Left lung (tissue), 10 donors: Measurements from ENCODE around the gene DNAI4. TPM values are rescaled to one million over a fixed set of nuclear protein-coding genes. Genes with fewer than 3 reads are reported as not detected.

ENCODE experiments used
- ATAC-seq: fragments of 200-7000 bp; cut with Tn5 transposase; one replicate; pipeline ENCODE4 v1.9.1; 2020; ENCODE audit warnings: moderate library complexity
- DNase-seq, 4 donors: peaks; one replicate each; pipeline ENCODE4 v3.0.0-alpha.2; 2013 to 2020
- H3K27ac ChIP-seq, 2 donors: fragments of 200-600 bp; sonication (generic) in 1 of 2; one replicate each; pipeline versions ENCODE4 v1.5.0 to v1.8.0; 2020 to 2021
- H3K27me3 ChIP-seq, 2 donors: fragments of 200-600 bp; sonication (generic) in 1 of 2; one replicate each; pipeline versions ENCODE4 v1.5.0 to v1.8.0; 2020 to 2021
- H3K36me3 ChIP-seq, 2 donors: fragments of 200-600 bp; sonication (generic) in 1 of 2; one replicate each; pipeline versions ENCODE4 v1.5.0 to v1.8.0; 2020 to 2021
- H3K4me1 ChIP-seq, 2 donors: fragments of 200-600 bp; one replicate each; pipeline ENCODE4 v1.8.0; 2021
- H3K4me3 ChIP-seq, 2 donors: fragments of 200-600 bp; sonication (generic) in 1 of 2; one replicate each; pipeline versions ENCODE4 v1.5.0 to v1.8.0; 2020 to 2021; ENCODE audit warnings: mild to moderate bottlenecking in 1 of 2
- H3K9me3 ChIP-seq, 2 donors: fragments of 200-600 bp; sonication (generic) in 1 of 2; one replicate each; pipeline versions ENCODE4 v1.5.0 to v1.8.0; 2020 to 2021
- intact Hi-C, 2 donors: fragments of 100-400 bp; cut with DNase I; formaldehyde crosslinking; loops; one replicate each; pipeline versions ENCODE4 v1.11.2 to v1.14.2; 2022
- polyA plus RNA-seq, 6 donors: library from polyadenylated mRNA; unstranded; fragments of 120-200 nt; gene quantifications; one replicate each; pipeline ENCODE4 v1.2.1, GENCODE V29; 2013; ENCODE audit not compliant: insufficient read length in 6 of 6
- total RNA-seq, 2 donors: library from RNA; stranded (reverse); fragmentation: NEBNext Ultra II Directional; extraction: Animal tissue kit (Norgen Biotek cat#: 25700); gene quantifications; one replicate each; pipeline ENCODE4 v1.2.1, GENCODE V29; 2021
- TF ChIP-seq, protein P1 (sequence below), 2 donors: fragments of 200-600 bp; sonication (generic) in 1 of 2; IDR thresholded peaks; one replicate each; pipeline versions ENCODE4 v1.5.0 to v1.8.0; 2021; ENCODE audit warnings: antibody characterized with exemption in 2 of 2
- donor health status: DM: no; HTN: yes; CAD: no.
- donor health status: DM: no; HTN: no; CAD: no.

Gene DNAI4
- total and polyA plus RNA-seq, 8 donors = 6.5 to 13.9 (median 11.8) TPM

- no peak overlapping the region for H3K27ac ChIP-seq
- no peaks in the 10 kb centered on the region for H3K27me3 ChIP-seq
- no peaks in the 10 kb centered on the region for H3K9me3 ChIP-seq
- H3K4me3 ChIP-seq = no peak overlapping the region
- ATAC-seq (no peak), DNase-seq (no peak)
- TF ChIP-seq, protein P1, sequence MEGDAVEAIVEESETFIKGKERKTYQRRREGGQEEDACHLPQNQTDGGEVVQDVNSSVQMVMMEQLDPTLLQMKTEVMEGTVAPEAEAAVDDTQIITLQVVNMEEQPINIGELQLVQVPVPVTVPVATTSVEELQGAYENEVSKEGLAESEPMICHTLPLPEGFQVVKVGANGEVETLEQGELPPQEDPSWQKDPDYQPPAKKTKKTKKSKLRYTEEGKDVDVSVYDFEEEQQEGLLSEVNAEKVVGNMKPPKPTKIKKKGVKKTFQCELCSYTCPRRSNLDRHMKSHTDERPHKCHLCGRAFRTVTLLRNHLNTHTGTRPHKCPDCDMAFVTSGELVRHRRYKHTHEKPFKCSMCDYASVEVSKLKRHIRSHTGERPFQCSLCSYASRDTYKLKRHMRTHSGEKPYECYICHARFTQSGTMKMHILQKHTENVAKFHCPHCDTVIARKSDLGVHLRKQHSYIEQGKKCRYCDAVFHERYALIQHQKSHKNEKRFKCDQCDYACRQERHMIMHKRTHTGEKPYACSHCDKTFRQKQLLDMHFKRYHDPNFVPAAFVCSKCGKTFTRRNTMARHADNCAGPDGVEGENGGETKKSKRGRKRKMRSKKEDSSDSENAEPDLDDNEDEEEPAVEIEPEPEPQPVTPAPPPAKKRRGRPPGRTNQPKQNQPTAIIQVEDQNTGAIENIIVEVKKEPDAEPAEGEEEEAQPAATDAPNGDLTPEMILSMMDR (IDR thresholded peaks at IDR 0.05) = no peak
- H3K4me1 ChIP-seq = no peaks in the 10 kb centered on the region
- intact Hi-C loops = no loop called here
- H3K36me3 ChIP-seq = no peaks in the 10 kb centered on the region
These were observed 149.0 kb downstream of the DNAI4 start for GRCh38 chr1:66775646-66776045.

DNA sequence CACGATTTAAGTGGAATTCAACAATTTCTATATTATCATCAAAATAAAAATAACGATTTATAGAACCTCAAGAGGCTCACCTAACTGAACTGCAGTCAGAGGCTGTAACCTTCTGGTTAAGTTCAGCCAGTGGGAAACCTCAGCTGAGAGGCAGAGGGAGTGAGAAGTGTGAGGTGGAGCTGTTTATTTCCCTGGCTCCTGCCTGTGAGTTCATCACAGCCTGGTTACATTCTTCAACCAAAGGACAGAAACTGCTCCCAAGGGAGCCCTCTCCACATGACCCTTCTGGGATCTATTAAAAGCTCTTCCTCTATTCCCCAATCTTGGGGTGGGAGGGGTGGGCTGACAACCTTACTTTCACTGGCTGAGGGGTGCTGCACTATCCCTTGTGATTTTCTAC lies 150.2 kb downstream of the DNAI4 start:
- no peak overlapping the region for H3K4me3 ChIP-seq
- ATAC-seq = no peak

GRCh38 chr1:66773227-66773626 lies 151.4 kb downstream of the DNAI4 start:
- no peaks in the 10 kb centered on the region for H3K27me3 ChIP-seq
- TF ChIP-seq, protein P1 (IDR thresholded peaks at IDR 0.05) = no peak
- H3K36me3 ChIP-seq = no peaks in the 10 kb centered on the region
- intact Hi-C loops = no loop called here
- no peak for DNase-seq
- no peak overlapping the region for H3K27ac ChIP-seq
- no peak overlapping the region for H3K4me3 ChIP-seq
- H3K9me3 ChIP-seq = no peaks in the 10 kb centered on the region
- H3K4me1 ChIP-seq = no peaks in the 10 kb centered on the region
- ATAC-seq = no peak

More for the DNA sequence above, 150.2 kb downstream of the DNAI4 start:
- DNase-seq = no peak
- H3K9me3 ChIP-seq = no peaks in the 10 kb centered on the region
- no peak overlapping the region for H3K27ac ChIP-seq
- H3K27me3 ChIP-seq = no peaks in the 10 kb centered on the region
- H3K4me1 ChIP-seq = no peaks in the 10 kb centered on the region
- no peaks in the 10 kb centered on the region for H3K36me3 ChIP-seq
- intact Hi-C loops = no loop called here
- TF ChIP-seq, protein P1 (IDR thresholded peaks at IDR 0.05) = no peak

DNA sequence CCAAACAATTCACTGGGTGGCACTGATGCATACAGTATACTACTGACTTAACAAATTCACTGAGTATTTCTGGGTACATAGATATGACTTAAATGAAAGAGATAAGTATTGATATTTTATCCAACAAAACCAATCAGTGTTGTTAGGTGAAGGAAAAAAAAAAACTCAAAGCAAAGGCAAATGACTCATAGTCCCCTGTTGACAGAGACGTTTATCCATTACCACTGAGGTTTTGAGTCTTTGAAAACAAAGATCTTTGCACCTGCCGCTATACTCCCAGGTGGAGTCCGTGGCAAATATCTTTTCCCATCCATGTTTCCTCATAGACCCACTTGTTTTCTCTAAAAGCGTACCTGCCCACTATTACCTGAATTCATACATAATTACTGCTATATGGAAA lies 154.0 kb downstream of the DNAI4 start:
- TF ChIP-seq, protein P1 (IDR thresholded peaks at IDR 0.05) = no peak

DNA sequence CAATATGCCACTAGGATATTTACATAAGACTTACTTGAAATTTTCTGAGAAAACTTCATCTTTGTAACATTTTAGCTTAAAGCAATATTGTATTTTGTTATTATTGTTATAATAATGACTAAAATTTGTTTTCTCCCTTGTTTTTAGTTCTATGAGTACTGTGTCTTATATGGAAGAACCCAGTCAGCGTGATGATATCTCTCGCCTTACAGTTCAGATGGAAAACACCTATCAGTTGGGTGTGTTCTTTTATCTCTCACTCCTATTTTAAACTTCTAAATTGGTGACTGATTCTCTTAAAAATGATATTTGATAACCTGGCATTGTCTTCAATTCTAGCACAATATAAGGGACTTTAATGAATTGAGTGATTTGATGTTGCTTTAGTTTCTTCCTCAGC lies 154.4 kb downstream of the DNAI4 start:
- ATAC-seq = no peak
- TF ChIP-seq, protein P1 (IDR thresholded peaks at IDR 0.05) = no peak
- intact Hi-C loops = no loop called here

More for the DNA sequence above, 154.0 kb downstream of the DNAI4 start:
- Histone ChIP-seq H3K36me3 (no peaks in the 10 kb centered on the region), H3K27ac (no peak overlapping the region), H3K27me3 (no peaks in the 10 kb centered on the region), H3K4me3 (no peak overlapping the region), H3K9me3 (no peaks in the 10 kb centered on the region), H3K4me1 (no peaks in the 10 kb centered on the region)
- intact Hi-C loops = no loop called here
- DNase-seq (no peak), ATAC-seq (no peak)

More for the DNA sequence above, 154.4 kb downstream of the DNAI4 start:
- no peaks in the 10 kb centered on the region for H3K27me3 ChIP-seq
- no peak for DNase-seq
- H3K4me3 ChIP-seq = no peak overlapping the region
- H3K36me3 ChIP-seq = no peaks in the 10 kb centered on the region
- H3K27ac ChIP-seq = no peak overlapping the region
- H3K9me3 ChIP-seq = no peaks in the 10 kb centered on the region
- H3K4me1 ChIP-seq = no peaks in the 10 kb centered on the region
